Upper lobe of right lung (tissue), 1 donor: ENCODE measurements around the gene RANBP9. TPM values are rescaled to one million over a fixed set of nuclear protein-coding genes. Genes with fewer than 3 reads are reported as not detected.
A peak's percentile ranks its signal among the peaks of the same experiment; 100 is the strongest.

Source experiments
- ATAC-seq: fragments of 200-7000 bp; cut with Tn5 transposase; one replicate; pipeline ENCODE4 v1.9.1; 2020; ENCODE audit warnings: mild to moderate bottlenecking, moderate library complexity
- DNase-seq: peaks from one replicate; pipeline ENCODE4 v3.0.0-alpha.2; 2020
- H3K27ac ChIP-seq: fragments of 200-600 bp; one replicate; pipeline ENCODE4 v1.8.0; 2022
- H3K27me3 ChIP-seq: fragments of 200-600 bp; one replicate; pipeline ENCODE4 v1.8.0; 2022; ENCODE audit warnings: mild to moderate bottlenecking
- H3K36me3 ChIP-seq: fragments of 200-600 bp; one replicate; pipeline ENCODE4 v1.8.0; 2022
- H3K4me1 ChIP-seq: fragments of 200-600 bp; one replicate; pipeline ENCODE4 v1.8.0; 2022
- H3K4me3 ChIP-seq: fragments of 200-600 bp; one replicate; pipeline ENCODE4 v1.8.0; 2022; ENCODE audit warnings: mild to moderate bottlenecking
- H3K9me3 ChIP-seq: fragments of 200-600 bp; one replicate; pipeline ENCODE4 v1.8.0; 2022
- CTCF ChIP-seq: fragments of 200-600 bp; IDR thresholded peaks from one replicate; pipeline ENCODE4 v1.8.0; 2022; ENCODE audit warnings: antibody characterized with exemption
- intact Hi-C: fragments of 100-400 bp; cut with DNase I; formaldehyde crosslinking; loops from one replicate; pipeline ENCODE4 v1.11.0; 2022
- total RNA-seq: library from RNA; stranded (reverse); fragmentation: NEBNext Ultra II Directional; extraction: Animal tissue kit (Norgen Biotek cat#: 25700); gene quantifications from one replicate; pipeline ENCODE4 v1.2.1, GENCODE V29; 2021
- donor health status: DM: no; HTN: yes; CAD: no; lungs with severe emphysema.

The RANBP9 gene
- total RNA-seq, 1 donor from 2014 or later: 38.5 TPM

DNA sequence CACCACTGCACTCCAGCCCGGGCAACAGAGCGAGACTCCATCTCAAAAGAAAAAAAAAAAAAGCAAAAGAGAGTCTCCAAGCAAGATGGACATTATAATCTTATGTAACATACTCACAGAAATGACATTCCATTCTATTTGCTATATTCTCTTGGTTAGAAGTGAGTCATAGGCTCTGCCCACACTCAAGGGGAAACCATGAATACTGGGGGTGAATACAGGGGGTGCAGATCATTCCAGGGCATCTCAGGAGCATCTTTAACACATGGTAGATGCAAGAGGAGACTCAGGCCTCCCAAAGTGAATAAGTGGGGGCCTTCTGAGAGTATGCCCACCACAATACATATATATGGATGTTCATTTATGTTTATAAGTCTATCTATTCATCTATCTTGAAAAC lies 18.3 kb upstream of the RANBP9 start:
- no peak overlapping the region for H3K27ac ChIP-seq
- no peaks in the 10 kb centered on the region for H3K36me3 ChIP-seq
- no peaks in the 10 kb centered on the region for H3K27me3 ChIP-seq
- intact Hi-C loops: no loop called here
- TF ChIP-seq CTCF: no peak
- DNase-seq (no peak), ATAC-seq (no peak)
- H3K4me3 ChIP-seq: no peak overlapping the region
- H3K9me3 ChIP-seq: no peaks in the 10 kb centered on the region
- H3K4me1 ChIP-seq: no peaks in the 10 kb centered on the region

- no peaks in the 10 kb centered on the region for H3K36me3 ChIP-seq
- intact Hi-C loops: no loop called here
- no peaks in the 10 kb centered on the region for H3K9me3 ChIP-seq
- H3K27ac ChIP-seq: peak overlapping the region; percentile 21
- TF ChIP-seq CTCF: no peak
- no peaks in the 10 kb centered on the region for H3K27me3 ChIP-seq
- H3K4me3 ChIP-seq: no peak overlapping the region
- ATAC-seq: peak; percentile 72
- H3K4me1 ChIP-seq: no peaks in the 10 kb centered on the region
- no peak for DNase-seq
Measured at GRCh38 chr6:13725570-13725969, 13.9 kb upstream of the RANBP9 start.

DNA sequence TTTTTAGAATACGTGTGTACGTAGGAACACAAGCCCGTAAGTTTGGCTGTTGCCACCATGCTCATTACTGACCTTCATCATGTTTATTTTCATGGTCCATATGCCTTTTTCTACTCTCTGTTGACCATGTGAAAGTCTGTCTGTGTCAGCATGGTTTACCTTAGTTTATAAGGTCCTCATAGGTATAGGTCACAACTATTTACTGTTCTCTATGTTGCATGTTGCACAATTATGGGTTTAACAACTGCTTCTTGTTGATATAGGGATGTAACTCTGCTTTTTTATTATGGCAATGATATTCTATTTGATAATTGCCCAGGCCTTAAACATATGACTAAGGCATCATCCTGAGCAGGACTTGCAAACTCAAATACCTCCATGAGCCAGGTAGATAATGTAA lies 13.4 kb upstream of the RANBP9 start:
- H3K9me3 ChIP-seq: no peaks in the 10 kb centered on the region
- H3K4me3 ChIP-seq: no peak overlapping the region
- intact Hi-C loops: no loop called here
- H3K36me3 ChIP-seq: no peaks in the 10 kb centered on the region
- TF ChIP-seq CTCF: no peak
- no peak for DNase-seq
- H3K27me3 ChIP-seq: no peaks in the 10 kb centered on the region
- H3K4me1 ChIP-seq: no peaks in the 10 kb centered on the region
- H3K27ac ChIP-seq: peak overlapping the region; percentile 21
- ATAC-seq: no peak

GRCh38 chr6:13724182-13724581 lies 12.5 kb upstream of the RANBP9 start:
- TF ChIP-seq CTCF: no peak
- Histone ChIP-seq H3K4me1 (no peaks in the 10 kb centered on the region), H3K27me3 (no peaks in the 10 kb centered on the region), H3K9me3 (no peaks in the 10 kb centered on the region), H3K36me3 (no peaks in the 10 kb centered on the region), H3K4me3 (no peak overlapping the region), H3K27ac (no peak overlapping the region)
- DNase-seq: no peak
- intact Hi-C loops: no loop called here
- ATAC-seq: peak; percentile 21

DNA sequence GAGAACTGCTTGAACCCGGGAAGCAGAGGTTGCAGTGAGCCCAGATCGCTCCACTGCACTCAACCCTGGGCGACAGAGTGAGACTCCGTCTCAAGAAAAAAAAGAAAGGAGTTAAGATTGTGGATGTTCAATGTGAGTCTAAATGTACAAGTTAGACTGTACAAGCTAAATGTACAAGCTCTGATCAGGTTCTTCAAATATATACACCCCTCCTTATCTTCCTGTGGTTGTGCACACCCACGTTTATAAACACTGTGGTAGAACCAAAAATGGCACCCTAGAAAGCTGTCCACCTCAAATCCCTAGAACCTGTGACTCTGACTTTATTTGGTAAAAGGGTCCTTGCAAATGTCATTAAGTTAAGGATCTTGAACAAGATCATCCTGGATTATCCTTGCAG lies 11.2 kb upstream of the RANBP9 start:
- H3K4me1 ChIP-seq: no peaks in the 10 kb centered on the region

More for the DNA sequence above, 11.2 kb upstream of the RANBP9 start:
- Histone ChIP-seq H3K36me3 (no peaks in the 10 kb centered on the region), H3K4me3 (no peak overlapping the region), H3K9me3 (no peaks in the 10 kb centered on the region), H3K27me3 (no peaks in the 10 kb centered on the region), H3K27ac (no peak overlapping the region)
- intact Hi-C loops: no loop called here
- no peak for TF ChIP-seq CTCF
- no peak for DNase-seq
- ATAC-seq: no peak
